ENCODE measurements around the gene GRK2. TPM values are rescaled to one million over a fixed set of nuclear protein-coding genes. Genes with fewer than 3 reads are reported as not detected.
"Not testable (repeated sequence)": the region's sequence is repeated elsewhere in the genome, so short reads cannot be mapped to it uniquely, and the experiment has no call there.

GRK2 gene
- total RNA-seq, 1 donor from 2014 or later: 61.6 TPM

DNA sequence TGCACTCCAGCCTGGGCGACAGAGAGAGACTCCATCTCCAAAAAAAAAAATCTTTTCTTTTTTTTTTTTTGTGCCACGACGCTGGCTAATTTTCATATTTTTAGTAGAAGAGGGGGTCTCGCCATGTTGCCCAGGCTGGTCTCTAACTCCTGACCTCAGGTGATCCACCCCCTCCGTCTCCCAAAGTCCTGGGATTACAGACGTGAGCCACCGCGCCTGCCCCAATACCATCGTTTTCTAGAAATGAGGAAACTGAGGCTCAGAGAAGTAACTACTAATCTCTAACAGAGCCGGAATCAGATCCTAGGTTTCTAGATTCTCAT lies 50.6 kb downstream of the GRK2 start:
- no peak for ATAC-seq

DNA sequence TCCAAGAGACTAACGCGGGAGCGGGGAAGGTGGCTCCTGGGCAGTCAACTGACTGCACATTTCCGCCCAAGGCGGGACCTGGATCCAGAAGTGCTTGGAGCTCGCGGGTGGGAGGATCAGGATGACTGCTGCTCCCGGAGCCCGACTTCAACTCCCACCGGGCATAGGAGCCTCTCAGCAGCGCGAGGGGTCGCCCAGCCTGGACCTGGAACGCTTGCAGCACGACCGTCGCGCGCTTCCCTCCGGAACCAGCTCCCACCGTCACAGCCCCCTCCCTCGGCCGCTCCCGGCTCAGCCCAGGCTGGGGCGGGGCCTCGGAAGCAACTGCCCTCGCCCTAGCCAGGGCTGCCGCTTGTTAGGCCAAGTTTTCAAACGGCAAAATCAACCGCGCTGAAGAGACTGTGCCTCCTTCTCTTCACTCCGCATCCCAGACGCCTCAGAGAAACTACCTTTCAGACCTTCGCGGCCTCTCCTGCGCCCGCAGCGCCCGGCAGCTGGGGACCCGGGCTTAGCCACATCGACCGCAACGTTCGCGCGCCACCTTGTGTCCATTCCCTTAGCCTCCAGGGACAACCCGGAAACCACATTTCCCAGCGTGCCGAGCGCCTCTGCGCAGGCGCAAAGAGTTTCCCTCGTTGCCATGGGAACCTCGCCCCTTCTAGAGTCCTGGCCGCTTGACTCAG lies 51.1 kb downstream of the GRK2 start:
- peak; percentile 78 for ATAC-seq

- peak; percentile 41 for ATAC-seq
Measured at GRCh38 chr11:67317888-67318555, 51.7 kb downstream of the GRK2 start.

DNA sequence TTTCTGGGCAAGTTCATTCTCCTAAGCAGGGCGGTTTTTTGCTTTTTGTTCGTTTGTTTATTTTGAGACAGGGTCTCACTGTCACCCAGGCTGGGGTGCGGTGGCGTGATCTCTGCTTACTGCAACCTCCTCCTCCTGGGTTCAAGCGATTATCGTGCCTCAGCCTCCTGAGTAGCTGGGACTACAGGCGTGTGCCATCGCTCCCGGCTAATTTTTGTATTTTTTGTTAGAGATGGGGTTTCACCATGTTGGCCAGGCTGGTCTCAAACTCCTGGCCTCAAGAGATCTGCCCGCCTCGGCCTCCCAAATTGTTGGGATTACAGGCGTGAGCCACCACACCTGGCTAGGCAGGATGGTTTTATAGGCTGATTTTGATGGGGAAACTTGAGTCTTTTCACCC lies 52.6 kb downstream of the GRK2 start:
- not testable (repeated sequence) for ATAC-seq

DNA sequence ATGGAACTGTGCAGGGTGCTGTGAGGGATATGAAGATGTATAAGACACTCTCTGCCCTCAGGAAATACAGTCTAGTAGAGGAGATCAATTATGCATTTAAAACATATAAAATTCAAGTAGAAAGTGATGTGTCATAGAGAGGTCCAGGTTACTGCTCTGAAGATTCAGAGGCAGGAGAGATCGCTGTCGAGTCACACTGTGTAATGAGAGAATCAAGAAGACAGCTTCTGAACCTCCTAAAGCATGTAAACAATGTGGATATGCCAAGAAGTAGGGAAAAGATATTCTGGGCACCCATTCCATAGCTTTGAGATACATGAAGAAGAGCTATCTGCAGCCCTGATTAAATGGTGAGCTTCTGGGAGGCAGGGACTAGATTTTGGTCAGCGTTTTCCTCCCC lies 53.7 kb downstream of the GRK2 start:
- no peak for ATAC-seq

DNA sequence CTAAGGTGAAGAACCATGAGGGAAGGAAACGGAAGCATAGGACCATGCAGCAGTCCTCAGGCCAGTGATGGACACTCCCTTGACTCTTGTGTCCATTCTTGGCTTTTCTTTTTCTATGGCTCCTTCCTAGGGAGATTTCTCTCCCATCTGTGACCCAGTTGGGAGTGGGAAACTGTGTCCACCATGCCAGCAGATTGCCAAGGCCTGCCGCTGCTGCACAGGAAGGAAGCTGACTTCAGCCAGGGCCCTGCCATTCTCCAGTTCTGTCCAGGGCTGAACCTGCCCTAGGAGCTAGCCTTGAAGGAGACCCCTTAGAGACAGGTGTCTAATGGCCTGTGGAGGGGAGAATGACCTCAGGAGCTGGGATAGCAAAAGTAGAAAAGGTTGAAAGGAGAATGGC lies 54.4 kb downstream of the GRK2 start:
- no peak for ATAC-seq

- ATAC-seq: no peak
Measured at GRCh38 chr11:67321313-67321871, 55.1 kb downstream of the GRK2 start.

DNA sequence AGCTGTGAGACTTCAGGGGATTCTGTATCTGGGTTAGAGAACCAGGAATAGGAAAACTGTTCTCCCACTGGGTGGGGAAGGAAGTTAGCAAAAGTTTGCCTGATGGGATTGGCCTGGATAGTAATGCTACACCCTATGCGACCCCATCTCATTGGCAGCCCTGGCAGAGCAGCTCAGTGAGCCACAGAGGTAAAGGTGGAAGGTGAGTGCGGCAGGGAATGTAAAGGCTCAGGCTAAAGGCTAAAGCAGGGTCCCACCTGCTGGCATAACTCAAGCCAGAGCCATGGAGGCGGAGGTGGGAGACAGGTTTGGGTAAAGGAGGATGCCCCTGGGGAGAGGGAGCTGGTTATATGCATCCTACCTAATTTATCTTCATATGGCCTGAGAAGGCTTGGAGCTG lies 55.8 kb downstream of the GRK2 start:
- ATAC-seq: no peak

- ATAC-seq: no peak
Measured at GRCh38 chr11:67323526-67323925, 57.3 kb downstream of the GRK2 start.

GRCh38 chr11:67332081-67332691 lies 65.9 kb downstream of the GRK2 start:
- no peak for ATAC-seq

Other genes starting within 250 kb of the GRK2 start
- 0.92 TPM for gene SYT12, start 243.3 kb upstream of the GRK2 start, total RNA-seq
- 161 TPM for gene RHOD, start 209.6 kb upstream of the GRK2 start, total RNA-seq
- gene KDM2A, start 147.2 kb upstream of the GRK2 start, total RNA-seq: 67.2 TPM
- gene ANKRD13D, start 22.8 kb downstream of the GRK2 start, total RNA-seq: 45.2 TPM
- 78.4 TPM for gene SSH3, start 37.1 kb downstream of the GRK2 start, total RNA-seq
- gene POLD4, start 87.1 kb downstream of the GRK2 start, total RNA-seq: 61.7 TPM
- 1.6 TPM for gene CLCF1, start 107.1 kb downstream of the GRK2 start, total RNA-seq
- gene RAD9A, start 125.5 kb downstream of the GRK2 start, total RNA-seq: 15.3 TPM
- gene PPP1CA, start 135.4 kb downstream of the GRK2 start, total RNA-seq: 188 TPM
- 1.5 TPM for gene TBC1D10C, start 137.6 kb downstream of the GRK2 start, total RNA-seq
- gene CARNS1, start 149.2 kb downstream of the GRK2 start, total RNA-seq: 0.20 TPM
- 95.0 TPM for gene RPS6KB2, start 162.0 kb downstream of the GRK2 start, total RNA-seq
- gene PTPRCAP, start 171.2 kb downstream of the GRK2 start, total RNA-seq: 2.5 TPM
- 74.0 TPM for gene CORO1B, start 177.0 kb downstream of the GRK2 start, total RNA-seq
- gene GPR152, start 186.3 kb downstream of the GRK2 start, total RNA-seq: not detected
- gene CABP4, start 188.9 kb downstream of the GRK2 start, total RNA-seq: 0.24 TPM
- 135 TPM for gene TMEM134, start 202.8 kb downstream of the GRK2 start, total RNA-seq
- 23.5 TPM for gene AIP, start 216.6 kb downstream of the GRK2 start, total RNA-seq
- gene PITPNM1, start 238.9 kb downstream of the GRK2 start, total RNA-seq: 36.5 TPM
- 34.8 TPM for gene CDK2AP2, start 241.7 kb downstream of the GRK2 start, total RNA-seq

Measured in esophagus mucosa (tissue), 1 donor.